ENCODE results near the gene EFNA5. TPM values are rescaled to one million over a fixed set of nuclear protein-coding genes. Genes with fewer than 3 reads are reported as not detected.

Gene EFNA5
- total RNA-seq, 4 donors from 2014 or later: 21.3 to 47.0 (median 29.3) TPM

GRCh38 chr5:107504424-107504823 is 166.3 kb downstream of the EFNA5 start:
- H3K9me3 ChIP-seq: no peaks in the 10 kb centered on the region
- no peaks in the 10 kb centered on the region for H3K36me3 ChIP-seq
- no peak overlapping the region for H3K4me3 ChIP-seq
- H3K4me1 ChIP-seq: peaks cover 6% of the 10 kb centered on the region
- H3K27ac ChIP-seq: no peak overlapping the region
- WGBS: 53% methylated on average over 1 of the region's 1 CpG
- no peak for DNase-seq (ENCODE audit: low spot score in 2 of 2)
- H3K27me3 ChIP-seq: no peaks in the 10 kb centered on the region
- TF ChIP-seq CTCF (IDR thresholded peaks at IDR 0.05) (no peak), POLR2A (IDR thresholded peaks at IDR 0.05) (no peak), EP300 (IDR thresholded peaks at IDR 0.05) (no peak), POLR2AphosphoS5 (IDR thresholded peaks at IDR 0.05) (no peak)

- WGBS: 90% methylated on average over 7 of the region's 7 CpGs
- TF ChIP-seq CTCF (IDR thresholded peaks at IDR 0.05): no peak
- TF ChIP-seq POLR2A (IDR thresholded peaks at IDR 0.05): no peak
- no peak for TF ChIP-seq POLR2AphosphoS5 (IDR thresholded peaks at IDR 0.05)
- TF ChIP-seq EP300 (IDR thresholded peaks at IDR 0.05): no peak
- H3K36me3 ChIP-seq: no peaks in the 10 kb centered on the region
Observed at GRCh38 chr5:107502676-107503060, 168.1 kb downstream of the EFNA5 start.

GRCh38 chr5:107501965-107502675 is 168.6 kb downstream of the EFNA5 start:
- H3K36me3 ChIP-seq: no peaks in the 10 kb centered on the region
- DNase-seq (ENCODE audit: low spot score in 2 of 2): no peak
- TF ChIP-seq CTCF (IDR thresholded peaks at IDR 0.05) (no peak), EP300 (IDR thresholded peaks at IDR 0.05) (no peak), POLR2AphosphoS5 (IDR thresholded peaks at IDR 0.05) (no peak)
- H3K27ac ChIP-seq: no peak overlapping the region
- H3K4me1 ChIP-seq: peaks cover 11% of the 10 kb centered on the region
- no peaks in the 10 kb centered on the region for H3K9me3 ChIP-seq
- no peaks in the 10 kb centered on the region for H3K27me3 ChIP-seq
- no peak overlapping the region for H3K4me3 ChIP-seq
- 80% methylated on average over 17 of the region's 17 CpGs for WGBS

More at GRCh38 chr5:107502676-107503060, 168.1 kb downstream of the EFNA5 start:
- Histone ChIP-seq H3K27ac (no peak overlapping the region), H3K27me3 (no peaks in the 10 kb centered on the region), H3K9me3 (no peaks in the 10 kb centered on the region), H3K4me1 (peaks cover 11% of the 10 kb centered on the region), H3K4me3 (no peak overlapping the region)
- no peak for DNase-seq (ENCODE audit: low spot score in 2 of 2)

GRCh38 chr5:107500840-107501239 is 169.9 kb downstream of the EFNA5 start:
- no peaks in the 10 kb centered on the region for H3K9me3 ChIP-seq
- no peak overlapping the region for H3K27ac ChIP-seq
- no peak for DNase-seq (ENCODE audit: low spot score in 2 of 2)
- TF ChIP-seq POLR2A (IDR thresholded peaks at IDR 0.05): no peak
- TF ChIP-seq EP300 (IDR thresholded peaks at IDR 0.05): no peak
- TF ChIP-seq CTCF (IDR thresholded peaks at IDR 0.05): no peak
- no peak for TF ChIP-seq POLR2AphosphoS5 (IDR thresholded peaks at IDR 0.05)
- no peaks in the 10 kb centered on the region for H3K27me3 ChIP-seq
- H3K36me3 ChIP-seq: no peaks in the 10 kb centered on the region
- WGBS: 50% methylated on average over 1 of the region's 1 CpG
- H3K4me3 ChIP-seq: no peak overlapping the region
- peaks cover 11% of the 10 kb centered on the region for H3K4me1 ChIP-seq

- no peak overlapping the region for H3K27ac ChIP-seq
- no peak overlapping the region for H3K4me3 ChIP-seq
- no peak for DNase-seq (ENCODE audit: low spot score in 2 of 2)
- TF ChIP-seq CTCF (IDR thresholded peaks at IDR 0.05) (no peak), EP300 (IDR thresholded peaks at IDR 0.05) (no peak), POLR2A (IDR thresholded peaks at IDR 0.05) (no peak), POLR2AphosphoS5 (IDR thresholded peaks at IDR 0.05) (no peak)
- no peaks in the 10 kb centered on the region for H3K27me3 ChIP-seq
- H3K9me3 ChIP-seq: no peaks in the 10 kb centered on the region
- H3K36me3 ChIP-seq: no peaks in the 10 kb centered on the region
- peaks cover 11% of the 10 kb centered on the region for H3K4me1 ChIP-seq
Observed at GRCh38 chr5:107500347-107500746, 170.4 kb downstream of the EFNA5 start.

Data from suprapubic skin (tissue), 4 donors.